Right atrium auricular region (tissue), 2 donors: ENCODE data around the gene SYNPO. TPM values are rescaled to one million over a fixed set of nuclear protein-coding genes. Genes with fewer than 3 reads are reported as not detected.

Experiments used
- DNase-seq: peaks from one replicate; pipeline ENCODE4 v3.0.0-alpha.2; 2019; ENCODE audit warnings: low spot score
- H3K27ac ChIP-seq, 2 donors: fragments of 200-600 bp; sonication (generic); 1 replicate in 1 of 2; 2 replicates in 1 of 2; pipeline ENCODE4 v1.5.1; 2016 to 2019
- H3K27me3 ChIP-seq, 2 donors: fragments of 200-600 bp; sonication (generic); one replicate each; pipeline versions ENCODE4 v1.5.1 to v1.6.0; 2017 to 2019
- H3K36me3 ChIP-seq: fragments of 200-600 bp; sonication (generic); one replicate; pipeline ENCODE4 v1.5.1; 2016
- H3K4me1 ChIP-seq, 2 donors: fragments of 200-600 bp; sonication (generic); one replicate each; pipeline versions ENCODE4 v1.5.1 to v1.6.0; 2017 to 2019
- H3K4me3 ChIP-seq, 2 donors: fragments of 200-600 bp; sonication (generic); 1 replicate in 1 of 2; 2 replicates in 1 of 2; pipeline ENCODE4 v1.5.1; 2017 to 2019; ENCODE audit warnings: mild to moderate bottlenecking in 1 of 2, moderate library complexity in 1 of 2
- H3K9me3 ChIP-seq, 2 donors: fragments of 200-600 bp; sonication (generic); one replicate each; pipeline ENCODE4 v1.5.1; 2019
- total RNA-seq, 2 donors: library from RNA; depleted of rRNA; stranded (reverse); fragments of >200 nt; gene quantifications; one replicate each; pipeline ENCODE4 v1.1.0, GENCODE V29; 2016
- TF ChIP-seq, protein P1 (sequence below), 2 donors: fragments of 200-600 bp; sonication (generic); IDR thresholded peaks; one replicate each; pipeline ENCODE4 v1.5.1; 2019; ENCODE audit warnings: antibody characterized with exemption in 2 of 2

The SYNPO gene
- total RNA-seq, 2 donors from 2014 or later, result 369 to 413 TPM

- Histone ChIP-seq H3K36me3 (peaks cover 13% of the 10 kb centered on the region), H3K9me3 (no peaks in the 10 kb centered on the region), H3K4me3 (no peak overlapping the region), H3K27me3 (no peaks in the 10 kb centered on the region), H3K27ac (peak overlapping the region; percentile 96), H3K4me1 (peaks cover 0 to 95% of the 10 kb centered on the region in 2 donors)
- no peak for DNase-seq
- TF ChIP-seq, protein P1, sequence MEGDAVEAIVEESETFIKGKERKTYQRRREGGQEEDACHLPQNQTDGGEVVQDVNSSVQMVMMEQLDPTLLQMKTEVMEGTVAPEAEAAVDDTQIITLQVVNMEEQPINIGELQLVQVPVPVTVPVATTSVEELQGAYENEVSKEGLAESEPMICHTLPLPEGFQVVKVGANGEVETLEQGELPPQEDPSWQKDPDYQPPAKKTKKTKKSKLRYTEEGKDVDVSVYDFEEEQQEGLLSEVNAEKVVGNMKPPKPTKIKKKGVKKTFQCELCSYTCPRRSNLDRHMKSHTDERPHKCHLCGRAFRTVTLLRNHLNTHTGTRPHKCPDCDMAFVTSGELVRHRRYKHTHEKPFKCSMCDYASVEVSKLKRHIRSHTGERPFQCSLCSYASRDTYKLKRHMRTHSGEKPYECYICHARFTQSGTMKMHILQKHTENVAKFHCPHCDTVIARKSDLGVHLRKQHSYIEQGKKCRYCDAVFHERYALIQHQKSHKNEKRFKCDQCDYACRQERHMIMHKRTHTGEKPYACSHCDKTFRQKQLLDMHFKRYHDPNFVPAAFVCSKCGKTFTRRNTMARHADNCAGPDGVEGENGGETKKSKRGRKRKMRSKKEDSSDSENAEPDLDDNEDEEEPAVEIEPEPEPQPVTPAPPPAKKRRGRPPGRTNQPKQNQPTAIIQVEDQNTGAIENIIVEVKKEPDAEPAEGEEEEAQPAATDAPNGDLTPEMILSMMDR (IDR thresholded peaks at IDR 0.05), result no peak
These were observed 1.7 kb upstream of the SYNPO start for GRCh38 chr5:150638488-150639376.

DNA sequence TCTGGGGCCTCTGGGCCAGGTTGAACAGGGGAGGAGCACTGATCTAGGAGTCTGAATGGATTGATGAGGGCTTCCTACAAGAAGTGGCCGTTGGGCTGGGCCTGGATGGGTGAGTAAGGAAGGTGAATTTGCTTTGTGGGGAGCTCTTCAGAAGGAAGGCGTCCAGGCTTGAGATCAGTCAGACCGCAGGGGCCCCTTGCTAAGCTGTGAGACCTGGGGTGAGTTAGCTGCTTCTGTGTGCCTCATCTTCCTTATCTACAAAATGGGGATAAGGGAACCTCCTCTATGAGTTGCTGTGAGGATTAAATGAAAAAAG is 1.1 kb upstream of the SYNPO start:
- H3K4me1 ChIP-seq, result peaks cover 0 to 99% of the 10 kb centered on the region in 2 donors
- no peak for DNase-seq
- H3K27ac ChIP-seq, result peak overlapping the region; percentile 96
- TF ChIP-seq, protein P1 (IDR thresholded peaks at IDR 0.05), result no peak
- H3K4me3 ChIP-seq, result no peak overlapping the region
- no peaks in the 10 kb centered on the region for H3K27me3 ChIP-seq
- peaks cover 8% of the 10 kb centered on the region for H3K36me3 ChIP-seq
- H3K9me3 ChIP-seq, result no peaks in the 10 kb centered on the region

GRCh38 chr5:150639751-150640150 is 709 bp upstream of the SYNPO start:
- Histone ChIP-seq H3K27ac (peak overlapping the region; percentile 96), H3K4me1 (peaks cover 0 to 100% of the 10 kb centered on the region in 2 donors), H3K27me3 (no peaks in the 10 kb centered on the region), H3K9me3 (no peaks in the 10 kb centered on the region), H3K4me3 (peak overlapping the region; percentile 47 to 48), H3K36me3 (peaks cover 6% of the 10 kb centered on the region)
- TF ChIP-seq, protein P1 (IDR thresholded peaks at IDR 0.05), result no peak
- DNase-seq, result no peak

GRCh38 chr5:150641006-150641570 is 628 bp downstream of the SYNPO start:
- TF ChIP-seq, protein P1 (IDR thresholded peaks at IDR 0.05), result no peak
- H3K27me3 ChIP-seq, result no peaks in the 10 kb centered on the region
- no peaks in the 10 kb centered on the region for H3K9me3 ChIP-seq
- H3K4me1 ChIP-seq, result peaks cover 0 to 100% of the 10 kb centered on the region in 2 donors
- H3K36me3 ChIP-seq, result no peaks in the 10 kb centered on the region
- DNase-seq, result peak; percentile 85
- peak overlapping the region; percentile 47 to 48 for H3K4me3 ChIP-seq
- H3K27ac ChIP-seq, result peak overlapping the region; percentile 96

DNA sequence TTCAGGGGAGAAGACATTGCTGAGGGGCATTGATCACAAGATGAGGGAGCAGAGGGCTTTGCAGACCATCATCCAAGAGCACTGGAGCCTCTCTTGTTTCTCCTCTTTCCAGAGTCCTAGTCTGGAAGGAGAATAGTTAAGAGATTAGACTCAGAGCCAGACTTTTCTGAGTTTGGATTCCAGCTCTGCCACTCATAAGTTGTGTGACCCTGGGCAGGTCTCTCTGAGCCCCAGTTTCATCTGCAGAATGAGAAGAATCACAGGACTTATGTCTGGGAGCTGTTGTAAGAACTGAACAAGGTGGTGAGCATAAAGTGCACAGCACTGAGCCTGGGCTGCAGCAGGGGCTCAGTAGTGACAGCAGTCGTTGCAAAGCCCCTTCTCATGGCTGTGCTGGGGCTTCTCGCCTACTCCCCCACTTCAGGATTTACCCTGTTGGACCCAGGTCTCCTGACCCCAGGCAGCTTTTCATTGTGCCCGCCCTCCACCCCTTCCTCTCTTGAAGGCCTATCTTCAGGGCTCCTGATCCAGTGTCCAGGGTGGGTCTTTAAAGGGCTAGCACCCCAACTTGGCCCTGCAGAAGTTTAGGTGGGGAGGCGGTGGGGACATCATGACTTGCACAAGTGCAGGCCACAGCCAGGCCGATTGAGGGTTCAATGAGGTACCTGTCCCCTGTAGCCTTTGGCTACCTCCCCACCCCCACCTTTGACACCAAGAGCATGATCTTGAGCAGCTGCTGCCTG is 1.5 kb downstream of the SYNPO start:
- Histone ChIP-seq H3K4me1 (peaks cover 0 to 99% of the 10 kb centered on the region in 2 donors), H3K27me3 (no peaks in the 10 kb centered on the region), H3K27ac (peak overlapping the region; percentile 96), H3K36me3 (no peaks in the 10 kb centered on the region), H3K4me3 (peak overlapping the region; percentile 47 to 48), H3K9me3 (no peaks in the 10 kb centered on the region)
- TF ChIP-seq, protein P1 (IDR thresholded peaks at IDR 0.05), result no peak
- DNase-seq, result no peak
